Measurements from ENCODE around the gene KIAA0825. TPM values are rescaled to one million over a fixed set of nuclear protein-coding genes. Genes with fewer than 3 reads are reported as not detected.

The KIAA0825 gene
- total RNA-seq, 4 donors from 2014 or later = 1.8 to 3.4 (median 2.6) TPM

DNA sequence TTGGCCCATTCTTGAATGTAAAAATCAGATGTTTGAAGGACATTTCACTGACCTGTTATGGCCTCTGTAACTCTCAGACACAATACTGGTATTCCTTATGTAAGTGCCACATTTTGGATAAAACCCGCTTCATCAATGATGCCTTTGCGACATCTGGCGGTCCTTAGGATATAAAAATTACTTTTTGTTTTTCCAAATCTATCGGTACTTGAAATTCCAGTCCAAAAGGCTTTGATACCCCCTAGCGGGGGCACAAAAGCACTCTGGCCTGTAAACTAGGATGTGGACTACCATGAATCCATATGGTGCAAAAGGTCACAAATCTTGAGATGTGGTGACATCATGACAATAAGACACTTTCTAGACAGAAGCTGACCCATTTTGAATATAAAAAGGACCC, 291.8 kb downstream of the KIAA0825 start:
- intact Hi-C loops (cut with DNase I) = no loop called here
- 93 to 98% methylated on average over 5 of the region's 5 CpGs for WGBS, 2 donors
- no peak for TF ChIP-seq POLR2A (IDR thresholded peaks at IDR 0.05)
- TF ChIP-seq, protein P1, sequence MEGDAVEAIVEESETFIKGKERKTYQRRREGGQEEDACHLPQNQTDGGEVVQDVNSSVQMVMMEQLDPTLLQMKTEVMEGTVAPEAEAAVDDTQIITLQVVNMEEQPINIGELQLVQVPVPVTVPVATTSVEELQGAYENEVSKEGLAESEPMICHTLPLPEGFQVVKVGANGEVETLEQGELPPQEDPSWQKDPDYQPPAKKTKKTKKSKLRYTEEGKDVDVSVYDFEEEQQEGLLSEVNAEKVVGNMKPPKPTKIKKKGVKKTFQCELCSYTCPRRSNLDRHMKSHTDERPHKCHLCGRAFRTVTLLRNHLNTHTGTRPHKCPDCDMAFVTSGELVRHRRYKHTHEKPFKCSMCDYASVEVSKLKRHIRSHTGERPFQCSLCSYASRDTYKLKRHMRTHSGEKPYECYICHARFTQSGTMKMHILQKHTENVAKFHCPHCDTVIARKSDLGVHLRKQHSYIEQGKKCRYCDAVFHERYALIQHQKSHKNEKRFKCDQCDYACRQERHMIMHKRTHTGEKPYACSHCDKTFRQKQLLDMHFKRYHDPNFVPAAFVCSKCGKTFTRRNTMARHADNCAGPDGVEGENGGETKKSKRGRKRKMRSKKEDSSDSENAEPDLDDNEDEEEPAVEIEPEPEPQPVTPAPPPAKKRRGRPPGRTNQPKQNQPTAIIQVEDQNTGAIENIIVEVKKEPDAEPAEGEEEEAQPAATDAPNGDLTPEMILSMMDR (IDR thresholded peaks at IDR 0.05) = no peak

DNA sequence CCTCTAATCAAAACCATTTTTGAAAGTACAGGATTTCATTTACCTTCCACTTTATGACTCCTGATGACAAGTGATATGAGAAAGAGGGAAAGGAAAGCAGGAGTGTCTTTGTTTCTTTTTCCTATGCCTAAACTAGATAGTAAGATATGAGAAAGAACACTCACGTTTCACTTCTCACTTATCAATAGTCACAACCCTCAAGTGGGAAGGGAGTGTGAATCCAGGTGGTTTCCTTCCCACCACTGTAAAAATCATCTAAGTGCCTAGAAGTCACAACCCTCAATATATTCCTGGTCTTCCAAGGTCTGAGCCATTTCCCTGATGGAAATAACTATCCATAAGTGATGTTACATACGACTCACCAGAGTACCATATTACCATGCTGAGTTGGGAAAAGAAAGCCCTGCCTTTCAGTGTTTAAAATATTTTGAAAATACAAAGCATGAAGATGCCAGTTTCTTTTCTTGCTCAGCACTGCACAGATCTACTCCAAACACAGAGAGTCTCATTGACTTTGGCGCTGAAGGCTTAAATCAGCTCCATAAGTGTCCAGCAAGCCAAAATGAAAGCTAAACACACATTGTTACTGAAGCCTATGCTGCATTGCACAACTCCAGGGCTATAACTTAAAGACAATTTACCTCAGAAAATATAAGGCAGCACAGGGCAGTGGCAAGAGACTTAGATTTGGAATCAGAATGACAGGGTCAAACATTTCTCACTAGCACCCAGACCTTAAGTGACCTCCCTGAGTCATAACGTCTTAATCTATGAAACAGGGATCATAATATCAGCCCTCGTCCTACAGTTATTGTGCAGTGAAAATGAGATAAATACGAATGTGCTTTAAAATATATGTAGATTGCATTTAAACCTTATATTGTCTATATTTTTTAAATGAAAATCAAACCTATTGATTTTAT, 301.2 kb downstream of the KIAA0825 start:
- H3K4me1 ChIP-seq = no peaks in the 10 kb centered on the region
- TF ChIP-seq, protein P1 (IDR thresholded peaks at IDR 0.05) = no peak
- TF ChIP-seq POLR2A (IDR thresholded peaks at IDR 0.05) = no peak
- DNase-seq = no peak
- no peaks in the 10 kb centered on the region for H3K27me3 ChIP-seq
- H3K9me3 ChIP-seq = no peaks in the 10 kb centered on the region
- no peak overlapping the region for H3K4me3 ChIP-seq
- WGBS, 2 donors = 70 to 83% methylated on average over 6 of the region's 6 CpGs
- intact Hi-C loops (cut with DNase I) = no loop called here
- H3K36me3 ChIP-seq = no peaks in the 10 kb centered on the region
- no peak overlapping the region for H3K27ac ChIP-seq

More for the DNA sequence above, 291.8 kb downstream of the KIAA0825 start:
- no peak for DNase-seq
- H3K9me3 ChIP-seq = peaks cover 0 to 9% (median 8%) of the 10 kb centered on the region in 3 donors
- no peaks in the 10 kb centered on the region for H3K27me3 ChIP-seq
- no peak overlapping the region for H3K27ac ChIP-seq
- no peaks in the 10 kb centered on the region for H3K36me3 ChIP-seq
- H3K4me3 ChIP-seq = no peak overlapping the region
- H3K4me1 ChIP-seq = no peaks in the 10 kb centered on the region

DNA sequence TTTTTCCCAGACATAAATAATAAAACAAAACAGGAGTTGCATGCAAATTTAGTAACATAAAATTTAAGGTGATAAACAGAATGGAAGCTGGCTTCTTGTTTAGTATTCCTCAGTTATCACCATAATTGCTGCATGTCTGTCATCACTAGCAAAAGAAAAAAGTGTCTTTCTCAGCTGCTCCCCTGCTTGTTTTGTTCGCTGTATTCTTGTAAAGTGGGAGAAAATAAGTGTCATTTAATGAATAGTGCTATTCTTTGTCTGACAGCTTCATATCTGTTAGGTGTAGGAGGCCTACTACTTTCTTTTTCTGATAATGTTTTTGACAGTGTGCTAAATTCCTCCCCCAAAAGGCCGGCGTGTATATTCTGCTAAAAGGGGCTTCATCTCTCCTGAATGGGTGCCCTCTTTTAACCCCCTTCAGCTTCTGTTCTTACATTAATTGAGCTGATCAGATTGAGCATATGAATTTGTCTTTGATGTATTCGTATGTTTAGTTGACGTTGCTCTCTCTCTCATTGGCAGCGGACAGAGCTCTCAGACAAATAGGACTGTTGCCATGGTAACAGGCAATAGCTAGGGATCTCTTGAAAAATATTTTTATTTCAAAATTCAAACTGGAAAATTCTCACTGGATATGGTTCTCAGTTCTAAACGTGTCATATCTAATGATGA, 303.8 kb downstream of the KIAA0825 start:
- DNase-seq = no peak
- H3K27me3 ChIP-seq = no peaks in the 10 kb centered on the region
- no peaks in the 10 kb centered on the region for H3K36me3 ChIP-seq
- H3K4me3 ChIP-seq = no peak overlapping the region
- 73 to 84% methylated on average over 7 of the region's 7 CpGs for WGBS, 2 donors
- H3K4me1 ChIP-seq = no peaks in the 10 kb centered on the region
- intact Hi-C loops (cut with DNase I) = no loop called here
- no peaks in the 10 kb centered on the region for H3K9me3 ChIP-seq
- TF ChIP-seq POLR2A (IDR thresholded peaks at IDR 0.05) = no peak
- TF ChIP-seq, protein P1 (IDR thresholded peaks at IDR 0.05) = no peak
- no peak overlapping the region for H3K27ac ChIP-seq

DNA sequence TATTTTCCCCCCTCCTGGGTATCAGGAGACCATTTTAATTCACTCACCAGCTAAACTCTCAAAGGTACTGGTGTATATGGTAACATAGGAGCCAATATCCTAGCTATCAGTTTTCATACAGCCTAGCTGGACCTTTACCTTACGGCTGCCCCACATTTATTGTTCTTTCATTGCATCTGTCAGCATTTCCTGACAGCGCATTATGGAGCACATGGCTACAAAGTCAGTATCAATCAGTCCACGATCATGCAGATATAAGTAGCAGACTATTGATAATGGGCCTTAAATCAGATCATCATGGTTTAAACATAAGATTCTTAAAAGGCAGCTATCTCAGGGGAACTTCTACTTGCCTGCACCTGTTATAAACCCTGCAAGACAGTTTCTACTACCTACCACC, 304.7 kb downstream of the KIAA0825 start:
- H3K4me1 ChIP-seq = no peaks in the 10 kb centered on the region
- no peak overlapping the region for H3K27ac ChIP-seq
- intact Hi-C loops (cut with DNase I) = no loop called here
- H3K9me3 ChIP-seq = no peaks in the 10 kb centered on the region
- DNase-seq = no peak
- H3K27me3 ChIP-seq = no peaks in the 10 kb centered on the region
- WGBS, 2 donors = 90 to 100% methylated on average over 3 of the region's 3 CpGs
- no peaks in the 10 kb centered on the region for H3K36me3 ChIP-seq
- no peak overlapping the region for H3K4me3 ChIP-seq
- TF ChIP-seq POLR2A (IDR thresholded peaks at IDR 0.05) = no peak
- TF ChIP-seq, protein P1 (IDR thresholded peaks at IDR 0.05) = no peak

DNA sequence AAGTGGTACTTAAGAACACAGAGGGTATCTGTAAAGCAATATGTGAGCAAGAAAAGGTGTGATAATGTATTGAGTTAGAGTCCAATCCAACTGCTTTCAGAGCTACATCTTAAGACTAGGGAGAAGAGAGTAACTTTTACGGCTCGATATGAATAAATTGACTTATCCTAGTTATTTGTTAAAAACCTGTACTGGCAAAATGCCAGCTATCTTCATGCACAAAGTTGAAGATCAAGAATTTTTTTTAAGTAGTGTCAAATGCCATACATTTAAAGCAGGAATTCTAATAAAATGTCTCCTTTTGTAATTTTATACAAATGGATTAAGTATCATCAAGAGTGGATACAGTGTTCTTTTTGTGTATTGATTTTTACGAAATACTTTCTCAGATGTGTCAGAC, 305.2 kb downstream of the KIAA0825 start:
- intact Hi-C loops (cut with DNase I) = no loop called here
- TF ChIP-seq, protein P1 (IDR thresholded peaks at IDR 0.05) = no peak
- TF ChIP-seq POLR2A (IDR thresholded peaks at IDR 0.05) = no peak
- 77 to 85% methylated on average over 3 of the region's 3 CpGs for WGBS, 2 donors
- Histone ChIP-seq H3K36me3 (no peaks in the 10 kb centered on the region), H3K9me3 (no peaks in the 10 kb centered on the region), H3K4me3 (no peak overlapping the region), H3K27ac (no peak overlapping the region), H3K4me1 (no peaks in the 10 kb centered on the region), H3K27me3 (no peaks in the 10 kb centered on the region)
- no peak for DNase-seq

All from esophagus squamous epithelium (tissue), 5 donors.